Colonic mucosa (tissue), 4 donors: ENCODE measurements around the gene C3orf80. TPM values are rescaled to one million over a fixed set of nuclear protein-coding genes. Genes with fewer than 3 reads are reported as not detected.
A peak's percentile ranks its signal among the peaks of the same experiment; 100 is the strongest.
"Not testable (repeated sequence)": the region's sequence is repeated elsewhere in the genome, so short reads cannot be mapped to it uniquely, and the experiment has no call there.

ENCODE experiments used
- DNase-seq: peaks from one replicate; pipeline ENCODE4 v3.0.0-alpha.2; 2020
- H3K27ac ChIP-seq: fragments of 200-600 bp; one replicate; pipeline ENCODE4 v1.8.0; 2021
- H3K27me3 ChIP-seq: fragments of 200-600 bp; one replicate; pipeline ENCODE4 v1.8.0; 2021
- H3K36me3 ChIP-seq: fragments of 200-600 bp; one replicate; pipeline ENCODE4 v1.8.0; 2021
- H3K4me1 ChIP-seq: fragments of 200-600 bp; one replicate; pipeline ENCODE4 v1.8.0; 2021; ENCODE audit warnings: mild to moderate bottlenecking
- H3K4me3 ChIP-seq: fragments of 200-600 bp; one replicate; pipeline ENCODE4 v1.8.0; 2021
- H3K9ac ChIP-seq, 2 donors: one replicate each; pipeline ENCODE4 v1.7.0; 2013; ENCODE audit warnings: control low read depth in 2 of 2, low read depth in 2 of 2, low read length in 2 of 2
- H3K9me3 ChIP-seq: fragments of 200-600 bp; one replicate; pipeline ENCODE4 v1.8.0; 2021
- intact Hi-C: fragments of 100-400 bp; cut with DNase I; formaldehyde crosslinking; loops from one replicate; pipeline ENCODE4 v1.14.1; 2022
- total RNA-seq, 2 donors: library from RNA; stranded (reverse); fragmentation: NEBNext Ultra II Directional in 1 of 2; extraction: Animal tissue kit (Norgen Biotek cat#: 25700) in 1 of 2; gene quantifications; one replicate each; pipeline ENCODE4 v1.2.1, GENCODE V29; 2021
- TF ChIP-seq, protein P1 (sequence below): fragments of 200-600 bp; IDR thresholded peaks from one replicate; pipeline ENCODE4 v1.8.0; 2022; ENCODE audit warnings: antibody characterized with exemption, mild to moderate bottlenecking
- donor health status: healthy.
- donor health status: DM: no; HTN: no; CAD: no.
- donor health status: DM: no; HTN: no; CAD: no.

C3orf80 gene
- total RNA-seq, 2 donors from 2014 or later, result 0.72 to 1.9 TPM

- H3K4me3 ChIP-seq, result peak overlapping the region; percentile 64
- peaks cover 7% of the 10 kb centered on the region for H3K4me1 ChIP-seq
- DNase-seq, result no peak
- no peaks in the 10 kb centered on the region for H3K9me3 ChIP-seq
- no peaks in the 10 kb centered on the region for H3K36me3 ChIP-seq
- peak overlapping the region in 1 of 2 donors; percentile 62 for H3K9ac ChIP-seq
- TF ChIP-seq, protein P1, sequence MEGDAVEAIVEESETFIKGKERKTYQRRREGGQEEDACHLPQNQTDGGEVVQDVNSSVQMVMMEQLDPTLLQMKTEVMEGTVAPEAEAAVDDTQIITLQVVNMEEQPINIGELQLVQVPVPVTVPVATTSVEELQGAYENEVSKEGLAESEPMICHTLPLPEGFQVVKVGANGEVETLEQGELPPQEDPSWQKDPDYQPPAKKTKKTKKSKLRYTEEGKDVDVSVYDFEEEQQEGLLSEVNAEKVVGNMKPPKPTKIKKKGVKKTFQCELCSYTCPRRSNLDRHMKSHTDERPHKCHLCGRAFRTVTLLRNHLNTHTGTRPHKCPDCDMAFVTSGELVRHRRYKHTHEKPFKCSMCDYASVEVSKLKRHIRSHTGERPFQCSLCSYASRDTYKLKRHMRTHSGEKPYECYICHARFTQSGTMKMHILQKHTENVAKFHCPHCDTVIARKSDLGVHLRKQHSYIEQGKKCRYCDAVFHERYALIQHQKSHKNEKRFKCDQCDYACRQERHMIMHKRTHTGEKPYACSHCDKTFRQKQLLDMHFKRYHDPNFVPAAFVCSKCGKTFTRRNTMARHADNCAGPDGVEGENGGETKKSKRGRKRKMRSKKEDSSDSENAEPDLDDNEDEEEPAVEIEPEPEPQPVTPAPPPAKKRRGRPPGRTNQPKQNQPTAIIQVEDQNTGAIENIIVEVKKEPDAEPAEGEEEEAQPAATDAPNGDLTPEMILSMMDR, result no peak
- no peak overlapping the region for H3K27ac ChIP-seq
- peaks cover 17% of the 10 kb centered on the region for H3K27me3 ChIP-seq
- intact Hi-C loops, result no loop called here
Measured at GRCh38 chr3:160226026-160226907, 1.0 kb downstream of the C3orf80 start.

DNA sequence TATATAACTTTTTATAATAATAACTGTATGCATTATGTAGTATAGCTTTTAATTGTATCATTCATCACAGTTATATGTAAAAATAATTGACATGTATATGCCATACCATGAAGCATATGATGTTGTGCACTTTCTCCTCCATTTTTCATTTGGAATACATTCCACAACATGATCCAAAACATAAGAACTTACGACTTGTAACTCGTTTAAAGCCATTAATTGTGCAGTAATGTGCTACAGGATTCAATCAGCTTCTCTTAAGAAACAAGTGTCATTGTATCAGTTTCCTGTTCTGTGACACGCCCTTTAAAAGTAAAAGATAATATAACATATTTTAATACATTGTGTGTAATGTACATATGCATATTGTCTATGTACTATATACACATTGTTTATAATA, 2.2 kb downstream of the C3orf80 start:
- TF ChIP-seq, protein P1, result no peak
- peaks cover 17% of the 10 kb centered on the region for H3K27me3 ChIP-seq
- no peaks in the 10 kb centered on the region for H3K9me3 ChIP-seq
- no peak for DNase-seq
- H3K36me3 ChIP-seq, result no peaks in the 10 kb centered on the region
- H3K9ac ChIP-seq, result no peak overlapping the region
- no peak overlapping the region for H3K27ac ChIP-seq
- no peak overlapping the region for H3K4me3 ChIP-seq
- H3K4me1 ChIP-seq, result peaks cover 7% of the 10 kb centered on the region
- intact Hi-C loops, result no loop called here

GRCh38 chr3:160232014-160232413, 6.8 kb downstream of the C3orf80 start:
- no peak overlapping the region for H3K4me3 ChIP-seq
- no peaks in the 10 kb centered on the region for H3K4me1 ChIP-seq
- no peak for DNase-seq
- H3K9ac ChIP-seq, result no peak overlapping the region
- no peaks in the 10 kb centered on the region for H3K36me3 ChIP-seq
- H3K27ac ChIP-seq, result no peak overlapping the region
- intact Hi-C loops, result no loop called here
- H3K9me3 ChIP-seq, result no peaks in the 10 kb centered on the region
- TF ChIP-seq, protein P1, result no peak
- H3K27me3 ChIP-seq, result peaks cover 6% of the 10 kb centered on the region

DNA sequence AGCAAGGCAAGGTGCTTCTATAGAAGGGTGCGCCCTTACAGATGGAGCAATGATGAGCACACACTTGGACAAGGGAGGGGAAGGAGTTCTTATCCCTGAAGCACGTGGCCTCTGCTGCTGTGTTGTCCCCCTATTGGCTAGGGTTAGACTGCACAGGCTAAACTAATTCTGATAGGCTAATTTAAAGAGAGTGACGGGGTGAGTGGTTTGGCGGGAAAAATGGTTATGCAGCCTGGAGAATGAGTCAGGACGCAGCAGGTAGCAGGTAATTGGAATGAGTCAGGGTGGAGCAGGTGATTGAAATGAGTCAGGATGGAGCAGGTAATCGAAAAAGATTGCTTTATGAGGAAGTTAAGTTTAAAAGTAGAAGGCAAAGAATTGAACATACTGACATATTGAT, 15.5 kb downstream of the C3orf80 start:
- H3K27ac ChIP-seq, H3K4me3 ChIP-seq, DNase-seq, H3K9ac ChIP-seq, H3K9me3 ChIP-seq, H3K36me3 ChIP-seq, H3K27me3 ChIP-seq, intact Hi-C loops, H3K4me1 ChIP-seq: not testable (repeated sequence)

DNA sequence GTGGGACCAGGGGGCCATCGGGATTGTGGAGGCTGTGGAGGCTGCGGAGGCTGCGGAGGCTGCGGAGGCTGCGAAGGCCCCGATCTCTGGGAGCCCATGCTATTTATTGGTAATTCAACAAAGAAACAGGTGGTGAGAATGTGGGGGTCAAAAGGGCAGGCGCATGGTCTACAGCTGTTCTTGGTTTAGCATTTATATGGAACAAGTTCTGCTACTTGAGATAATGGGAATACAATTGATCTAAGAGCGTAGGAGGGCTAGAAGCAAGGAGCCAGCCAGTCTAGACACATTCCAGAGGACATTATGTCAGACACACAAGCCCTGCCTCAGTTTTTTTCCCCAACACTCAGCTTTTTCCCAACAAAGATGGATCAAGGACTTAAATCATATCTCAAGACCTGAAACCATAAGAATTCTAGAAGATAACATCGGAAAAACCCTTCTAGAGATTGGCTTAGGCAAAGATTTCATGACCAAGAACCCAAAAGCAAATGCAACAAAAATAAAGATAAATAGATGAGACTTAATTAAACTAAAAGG, 20.1 kb downstream of the C3orf80 start:
- Histone ChIP-seq H3K27me3 (no peaks in the 10 kb centered on the region), H3K27ac (no peak overlapping the region), H3K9me3 (no peaks in the 10 kb centered on the region), H3K4me3 (no peak overlapping the region), H3K36me3 (no peaks in the 10 kb centered on the region), H3K9ac (no peak overlapping the region), H3K4me1 (no peaks in the 10 kb centered on the region)
- no peak for DNase-seq
- TF ChIP-seq, protein P1, result no peak
- intact Hi-C loops, result no loop called here

GRCh38 chr3:160247766-160248165, 22.5 kb downstream of the C3orf80 start:
- no peaks in the 10 kb centered on the region for H3K36me3 ChIP-seq
- no peak for DNase-seq
- intact Hi-C loops, result no loop called here
- H3K27me3 ChIP-seq, result no peaks in the 10 kb centered on the region
- H3K4me3 ChIP-seq, result no peak overlapping the region
- H3K4me1 ChIP-seq, result no peaks in the 10 kb centered on the region
- H3K9ac ChIP-seq, result no peak overlapping the region
- H3K27ac ChIP-seq, result no peak overlapping the region
- TF ChIP-seq, protein P1, result no peak
- H3K9me3 ChIP-seq, result no peaks in the 10 kb centered on the region
